PC-3 (cell line): Measurements from ENCODE around the gene AJM1. TPM values are rescaled to one million over a fixed set of nuclear protein-coding genes. Genes with fewer than 3 reads are reported as not detected.

Source experiments
- ATAC-seq: fragments of 200-7000 bp; cut with Tn5 transposase; 2 replicates; pipeline ENCODE4 v1.9.1; 2020; ENCODE audit warnings: mild to moderate bottlenecking, moderate library complexity
- BruUV-seq: library from RNA; stranded (reverse); fragments of 400-500 nt; replicated peaks from 2 replicates; lab custom pipeline; 2021; lab: Mats Ljungman, UMichigan
- CTCF ChIA-PET: fragments of 300-600 bp; sonication (Branson Sonifier 250); formaldehyde crosslinking; loops from one replicate; lab custom pipeline; 2022; ENCODE audit warnings: antibody characterized with exemption; lab: Charles Lee
- POLR2A ChIA-PET: fragments of 300-600 bp; sonication (Branson Sonifier 250); formaldehyde crosslinking; loops from one replicate; lab custom pipeline; 2022; ENCODE audit warnings: antibody characterized with exemption; ENCODE audit not compliant: unreplicated experiment; lab: Charles Lee
- DNase-seq: peaks from one replicate; pipeline ENCODE4 v3.0.0-alpha.2; 2015
- H2AFZ ChIP-seq: fragments of 300-600 bp; sonication (generic); 2 replicates; pipeline ENCODE4 v1.6.0; 2016; ENCODE audit warnings: antibody characterized with exemption, low read length
- H3F3A ChIP-seq: fragments of 300-600 bp; sonication (generic); one replicate; pipeline ENCODE4 v1.6.0; 2017; ENCODE audit warnings: antibody characterized with exemption, low read length, control low read depth, mild to moderate bottlenecking; ENCODE audit not compliant: unreplicated experiment
- H3K27ac ChIP-seq: fragments of 300-600 bp; sonication (generic); 2 replicates; pipeline ENCODE4 v1.5.1; 2016; ENCODE audit warnings: mild to moderate bottlenecking, low read length
- H3K27me3 ChIP-seq: fragments of 300-600 bp; sonication (generic); 2 replicates; pipeline ENCODE4 v1.6.1; 2016; ENCODE audit warnings: low read length, mixed read lengths
- H3K36me3 ChIP-seq: fragments of 300-600 bp; sonication (generic); 2 replicates; pipeline ENCODE4 v1.6.1; 2016; ENCODE audit warnings: low read depth, mixed run types, low read length, mixed read lengths
- H3K4me1 ChIP-seq: fragments of 300-600 bp; sonication (generic); 2 replicates; pipeline ENCODE4 v1.5.1; 2016; ENCODE audit warnings: low read length; ENCODE audit not compliant: insufficient read depth
- H3K4me2 ChIP-seq: fragments of 300-600 bp; sonication (generic); 2 replicates; pipeline ENCODE4 v1.6.0; 2016; ENCODE audit warnings: low read length
- H3K4me3 ChIP-seq: fragments of 300-600 bp; sonication (generic); 2 replicates; pipeline ENCODE4 v1.5.1; 2016; ENCODE audit warnings: mild to moderate bottlenecking, low read length, mixed read lengths
- H3K79me2 ChIP-seq: fragments of 300-600 bp; sonication (generic); 2 replicates; pipeline ENCODE4 v1.6.1; 2017; ENCODE audit warnings: low read length, mixed read lengths
- H3K9ac ChIP-seq: fragments of 300-600 bp; sonication (generic); 2 replicates; pipeline ENCODE4 v1.6.0; 2016; ENCODE audit warnings: mild to moderate bottlenecking, low read length
- H3K9me2 ChIP-seq: fragments of 300-600 bp; sonication (generic); replicated peaks from 2 replicates; pipeline ENCODE4 v1.6.1; 2016; ENCODE audit warnings: mixed run types, low read length, mixed read lengths
- H3K9me3 ChIP-seq: fragments of 300-600 bp; sonication (generic); 2 replicates; pipeline ENCODE4 v1.6.1; 2016; ENCODE audit warnings: low read length, mixed read lengths
- H4K20me1 ChIP-seq: fragments of 300-600 bp; sonication (generic); 2 replicates; pipeline ENCODE4 v1.6.1; 2016; ENCODE audit warnings: low read length, mixed read lengths
- CTCF ChIP-seq: fragments of 300-600 bp; sonication (generic); conservative IDR thresholded peaks from 2 replicates; pipeline ENCODE4 v1.5.1; 2017; ENCODE audit warnings: antibody characterized with exemption, low read depth, mild to moderate bottlenecking, low read length
- EZH2 ChIP-seq: fragments of 300-600 bp; sonication (generic); IDR thresholded peaks from one replicate; pipeline ENCODE4 v1.6.1; 2017; ENCODE audit warnings: antibody characterized with exemption, mild to moderate bottlenecking, low read length; ENCODE audit not compliant: unreplicated experiment
- EZH2phosphoT487 ChIP-seq: fragments of 300-600 bp; sonication (generic); IDR thresholded peaks from 2 replicates; pipeline ENCODE4 v1.6.1; 2018; ENCODE audit warnings: mild to moderate bottlenecking, antibody characterized with exemption, low read length, borderline replicate concordance
- intact Hi-C: fragments of 100-400 bp; cut with micrococcal nuclease; formaldehyde crosslinking; loops from 2 replicates; pipeline ENCODE4 v1.9.0; 2023
- total RNA-seq: library from RNA; depleted of rRNA; stranded (reverse); fragments of >200 nt; gene quantifications from 2 replicates; pipeline ENCODE4 v1.2.3, GENCODE V29; 2014

AJM1 gene
- total RNA-seq, 1 experiment from 2014 or later, result 1.4 TPM

- Histone ChIP-seq H3K27me3 (no peaks in the 10 kb centered on the region), H2AFZ (no peak overlapping the region), H3K9me3 (no peaks in the 10 kb centered on the region), H3K9me2 (no peaks in the 10 kb centered on the region), H3K9ac (no peak overlapping the region), H3K4me3 (no peak overlapping the region), H3K27ac (no peak overlapping the region), H3K79me2 (peaks cover 22% of the 10 kb centered on the region), H3F3A (no peaks in the 10 kb centered on the region), H3K4me1 (peaks cover 25% of the 10 kb centered on the region), H4K20me1 (no peaks in the 10 kb centered on the region), H3K4me2 (no peak overlapping the region), H3K36me3 (no peaks in the 10 kb centered on the region)
- no peak for TF ChIP-seq EZH2phosphoT487
- no peak for TF ChIP-seq EZH2
- no peak for TF ChIP-seq CTCF
- intact Hi-C loops, result no loop called here
- BruUV-seq, result no TSS peak
- POLR2A ChIA-PET, result no interaction called here
- no peak for ATAC-seq
- DNase-seq, result no peak
- CTCF ChIA-PET, result no interaction called here
Observed at GRCh38 chr9:136803551-136804508, 38.4 kb upstream of the AJM1 start.

- TF ChIP-seq EZH2phosphoT487, result no peak
- Histone ChIP-seq H3K9me3 (no peaks in the 10 kb centered on the region), H3K4me3 (no peak overlapping the region), H2AFZ (no peak overlapping the region), H3K9me2 (no peaks in the 10 kb centered on the region), H3K4me1 (peaks cover 20% of the 10 kb centered on the region), H3K27me3 (no peaks in the 10 kb centered on the region), H3K79me2 (peaks cover 31% of the 10 kb centered on the region), H3F3A (no peaks in the 10 kb centered on the region), H3K4me2 (no peak overlapping the region), H4K20me1 (peaks cover under 1% of the 10 kb centered on the region; the same call in 1 of the 2 replicates), H3K9ac (no peak overlapping the region), H3K36me3 (0 out of 2 replicates have a peak, but pooled peaks cover under 1% of the 10 kb centered on the region), H3K27ac (no peak overlapping the region)
- no TSS peak for BruUV-seq
- intact Hi-C loops, result no loop called here
- POLR2A ChIA-PET, result no interaction called here
- DNase-seq (no peak), ATAC-seq (no peak)
- CTCF ChIA-PET, result no interaction called here
Observed at GRCh38 chr9:136804509-136805206, 37.6 kb upstream of the AJM1 start.

- ATAC-seq (no peak), DNase-seq (no peak)
- H3K27me3 ChIP-seq, result no peaks in the 10 kb centered on the region
- no peak overlapping the region for H3K4me2 ChIP-seq
- TF ChIP-seq CTCF (no peak), EZH2phosphoT487 (no peak), EZH2 (no peak)
- H4K20me1 ChIP-seq, result peaks cover 7% of the 10 kb centered on the region; the same call in 1 of the 2 replicates
- no TSS peak for BruUV-seq
- no peak overlapping the region for H3K9ac ChIP-seq
- ChIA-PET POLR2A (no interaction called here), CTCF (no interaction called here)
- H3F3A ChIP-seq, result no peaks in the 10 kb centered on the region
- intact Hi-C loops, result no loop called here
- H3K27ac ChIP-seq, result no peak overlapping the region
- H3K79me2 ChIP-seq, result peaks cover 37% of the 10 kb centered on the region
- H3K9me2 ChIP-seq, result no peaks in the 10 kb centered on the region
- peaks cover 26% of the 10 kb centered on the region for H3K4me1 ChIP-seq
- 0 out of 2 replicates have a peak, but pooled peaks cover 5% of the 10 kb centered on the region for H3K36me3 ChIP-seq
- no peak overlapping the region for H2AFZ ChIP-seq
- H3K4me3 ChIP-seq, result no peak overlapping the region
- H3K9me3 ChIP-seq, result no peaks in the 10 kb centered on the region
Observed at GRCh38 chr9:136805207-136805740, 37.0 kb upstream of the AJM1 start.
